H1 (cell line): ENCODE data around the gene TPRX1.

ENCODE experiments used
- BRCA1 ChIP-seq: IDR thresholded peaks from 2 replicates; pipeline ENCODE4 v1.6.1; 2012; ENCODE audit warnings: low read depth, low read length, improper control_type of control experiment
- CHD2 ChIP-seq: IDR thresholded peaks from 2 replicates; pipeline ENCODE4 v1.6.1; 2012; ENCODE audit warnings: low read length, improper control_type of control experiment
- CTCF ChIP-seq, 3 experiments: IDR thresholded peaks; 1 replicate in 2 of 3; 2 replicates in 1 of 3; pipeline versions ENCODE4 v1.5.1 to v1.6.1; 2011; ENCODE audit warnings: low read length in 3 of 3, mild to moderate bottlenecking in 3 of 3, inconsistent platforms in 2 of 3, low read depth in 1 of 3, moderate library complexity in 1 of 3; ENCODE audit not compliant: insufficient read depth in 1 of 3; ENCODE audit errors: control extremely low read depth in 1 of 3
- MAFK ChIP-seq: IDR thresholded peaks from 2 replicates; pipeline ENCODE4 v1.6.1; 2012; ENCODE audit warnings: low read depth, mild to moderate bottlenecking, improper control_type of control experiment, low read length
- NANOG ChIP-seq: IDR thresholded peaks from 2 replicates; pipeline ENCODE4 v1.6.1; 2011; ENCODE audit warnings: low read length, low read depth, mild to moderate bottlenecking, inconsistent platforms; ENCODE audit not compliant: insufficient read depth, poor library complexity, severe bottlenecking
- POLR2A ChIP-seq, 2 experiments: IDR thresholded peaks; 1 replicate in 1 of 2; 2 replicates in 1 of 2; pipeline ENCODE4 v1.6.1; 2011; ENCODE audit warnings: low read depth in 2 of 2, low read length in 2 of 2, mild to moderate bottlenecking in 2 of 2; ENCODE audit errors: control extremely low read depth in 1 of 2
- SAP30 ChIP-seq: fragments of 300-600 bp; sonication (generic); IDR thresholded peaks from 2 replicates; pipeline ENCODE4 v1.7.1; 2012; ENCODE audit warnings: low read length, moderate library complexity, mild to moderate bottlenecking, inconsistent platforms; ENCODE audit not compliant: insufficient read depth, insufficient replicate concordance
- USF2 ChIP-seq: IDR thresholded peaks from 2 replicates; pipeline ENCODE4 v1.6.1; 2011; ENCODE audit warnings: low read length, improper control_type of control experiment

- TF ChIP-seq MAFK (no peak), CTCF (IDR thresholded peaks at IDR 0.05; ENCODE audit: control extremely low read depth in 1 of 3, insufficient read depth in 1 of 3, low read depth in 1 of 3, low read length in 3 of 3) (no peak), BRCA1 (no peak), POLR2A (IDR thresholded peaks at IDR 0.05; ENCODE audit: control extremely low read depth in 1 of 2, low read depth in 2 of 2, low read length in 2 of 2) (no peak), CHD2 (no peak), NANOG (no peak), SAP30 (no peak), USF2 (no peak)
These were observed 9.6 kb upstream of the TPRX1 start for GRCh38 chr19:47813995-47814328.
